Smooth muscle cell (in vitro differentiated cells): ENCODE results near the gene IL1RAP. TPM values are rescaled to one million over a fixed set of nuclear protein-coding genes. Genes with fewer than 3 reads are reported as not detected.

Source experiments
- DNase-seq: peaks from one replicate; lab custom pipeline; 2025; ENCODE audit not compliant: unreplicated experiment; lab: John Stamatoyannopoulos, UW
- H2AFZ ChIP-seq: fragments of 200-600 bp; sonication (generic); 2 replicates; pipeline ENCODE4 v1.6.0; 2016; ENCODE audit warnings: antibody characterized with exemption, low read depth, mild to moderate bottlenecking
- H3F3A ChIP-seq: fragments of 200-600 bp; sonication (generic); 2 replicates; pipeline ENCODE4 v1.6.0; 2017; ENCODE audit warnings: antibody characterized with exemption, low read depth
- H3K27ac ChIP-seq: fragments of 200-600 bp; sonication (generic); 2 replicates; pipeline ENCODE4 v1.5.1; 2016; ENCODE audit warnings: low read depth, mild to moderate bottlenecking
- H3K27me3 ChIP-seq: fragments of 200-600 bp; sonication (generic); 2 replicates; pipeline ENCODE4 v1.6.1; 2016; ENCODE audit warnings: low read depth, mild to moderate bottlenecking
- H3K36me3 ChIP-seq: fragments of 200-600 bp; sonication (generic); 2 replicates; pipeline ENCODE4 v1.5.1; 2016; ENCODE audit warnings: low read depth
- H3K4me1 ChIP-seq: fragments of 200-600 bp; sonication (generic); 2 replicates; pipeline ENCODE4 v1.5.1; 2016; ENCODE audit warnings: low read depth
- H3K4me2 ChIP-seq: fragments of 200-600 bp; sonication (generic); 2 replicates; pipeline ENCODE4 v1.6.0; 2016; ENCODE audit warnings: mild to moderate bottlenecking
- H3K4me3 ChIP-seq: fragments of 200-600 bp; sonication (generic); 2 replicates; pipeline ENCODE4 v1.5.1; 2016; ENCODE audit warnings: mild to moderate bottlenecking
- H3K79me2 ChIP-seq: fragments of 200-600 bp; sonication (generic); 2 replicates; pipeline ENCODE4 v1.6.0; 2016; ENCODE audit warnings: low read depth, mild to moderate bottlenecking
- H3K9ac ChIP-seq: fragments of 200-600 bp; sonication (generic); 2 replicates; pipeline ENCODE4 v1.6.0; 2016; ENCODE audit warnings: low read depth
- H3K9me3 ChIP-seq: fragments of 200-600 bp; sonication (generic); replicated peaks from 2 replicates; pipeline ENCODE4 v1.5.1; 2016; ENCODE audit warnings: low read depth
- H4K20me1 ChIP-seq: fragments of 200-600 bp; sonication (generic); 2 replicates; pipeline ENCODE4 v1.6.0; 2016; ENCODE audit warnings: low read depth
- WGBS: methylation state at CpG from one replicate; pipeline ENCODE4 v1.1.7; 2016; ENCODE audit warnings: low lambda C conversion rate; 5-methylcytosine and 5-hydroxymethylcytosine counted together
- polyA plus RNA-seq: library from polyadenylated mRNA; unstranded; fragments of >200 nt; fragmentation: Nextera tagmentation; extraction: Ambion mirVana; gene quantifications from 2 replicates; pipeline ENCODE4 v1.2.1, GENCODE V29; 2016
- total RNA-seq: library from RNA; depleted of rRNA; stranded (reverse); fragments of >200 nt; gene quantifications from 2 replicates; pipeline ENCODE4 v1.2.3, GENCODE V29; 2014
- TF ChIP-seq, protein P1 (sequence below): fragments of 200-600 bp; sonication (generic); IDR thresholded peaks from 2 replicates; pipeline ENCODE4 v1.5.1; 2017; ENCODE audit warnings: borderline replicate concordance, mild to moderate bottlenecking, antibody characterized with exemption; ENCODE audit not compliant: insufficient read depth, poor library complexity, severe bottlenecking

The IL1RAP gene
- total and polyA plus RNA-seq, 2 experiments from 2014 or later: 13.5 to 49.1 TPM

DNA sequence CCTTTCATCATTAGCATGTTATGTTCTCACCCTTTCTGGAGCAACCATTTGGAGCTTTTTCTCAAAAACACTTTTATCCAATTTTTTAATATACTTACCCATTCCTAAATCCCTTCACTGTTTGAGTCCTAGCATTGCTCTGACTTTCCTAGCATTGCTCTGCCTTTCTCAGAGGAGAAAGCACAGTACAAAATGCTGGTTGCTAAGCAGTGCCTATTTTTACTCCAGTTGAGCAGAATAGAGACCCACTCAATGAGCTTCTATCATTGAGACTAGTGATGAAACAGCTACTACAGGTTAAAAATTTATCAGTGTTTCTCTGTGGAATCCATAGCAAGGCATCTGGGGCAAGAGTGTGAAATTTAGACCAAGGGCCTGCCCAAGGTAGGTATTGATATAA lies 21.8 kb upstream of the IL1RAP start:
- Histone ChIP-seq H3K27me3 (no peaks in the 10 kb centered on the region), H2AFZ (no peak overlapping the region), H3K36me3 (no peaks in the 10 kb centered on the region), H3K9me3 (no peaks in the 10 kb centered on the region), H3K4me1 (no peaks in the 10 kb centered on the region), H3K4me3 (no peak overlapping the region), H4K20me1 (no peaks in the 10 kb centered on the region), H3K4me2 (no peak overlapping the region), H3K27ac (no peak overlapping the region), H3K9ac (no peak overlapping the region), H3F3A (no peaks in the 10 kb centered on the region), H3K79me2 (no peaks in the 10 kb centered on the region)
- no peak for DNase-seq
- TF ChIP-seq, protein P1, sequence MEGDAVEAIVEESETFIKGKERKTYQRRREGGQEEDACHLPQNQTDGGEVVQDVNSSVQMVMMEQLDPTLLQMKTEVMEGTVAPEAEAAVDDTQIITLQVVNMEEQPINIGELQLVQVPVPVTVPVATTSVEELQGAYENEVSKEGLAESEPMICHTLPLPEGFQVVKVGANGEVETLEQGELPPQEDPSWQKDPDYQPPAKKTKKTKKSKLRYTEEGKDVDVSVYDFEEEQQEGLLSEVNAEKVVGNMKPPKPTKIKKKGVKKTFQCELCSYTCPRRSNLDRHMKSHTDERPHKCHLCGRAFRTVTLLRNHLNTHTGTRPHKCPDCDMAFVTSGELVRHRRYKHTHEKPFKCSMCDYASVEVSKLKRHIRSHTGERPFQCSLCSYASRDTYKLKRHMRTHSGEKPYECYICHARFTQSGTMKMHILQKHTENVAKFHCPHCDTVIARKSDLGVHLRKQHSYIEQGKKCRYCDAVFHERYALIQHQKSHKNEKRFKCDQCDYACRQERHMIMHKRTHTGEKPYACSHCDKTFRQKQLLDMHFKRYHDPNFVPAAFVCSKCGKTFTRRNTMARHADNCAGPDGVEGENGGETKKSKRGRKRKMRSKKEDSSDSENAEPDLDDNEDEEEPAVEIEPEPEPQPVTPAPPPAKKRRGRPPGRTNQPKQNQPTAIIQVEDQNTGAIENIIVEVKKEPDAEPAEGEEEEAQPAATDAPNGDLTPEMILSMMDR: no peak

DNA sequence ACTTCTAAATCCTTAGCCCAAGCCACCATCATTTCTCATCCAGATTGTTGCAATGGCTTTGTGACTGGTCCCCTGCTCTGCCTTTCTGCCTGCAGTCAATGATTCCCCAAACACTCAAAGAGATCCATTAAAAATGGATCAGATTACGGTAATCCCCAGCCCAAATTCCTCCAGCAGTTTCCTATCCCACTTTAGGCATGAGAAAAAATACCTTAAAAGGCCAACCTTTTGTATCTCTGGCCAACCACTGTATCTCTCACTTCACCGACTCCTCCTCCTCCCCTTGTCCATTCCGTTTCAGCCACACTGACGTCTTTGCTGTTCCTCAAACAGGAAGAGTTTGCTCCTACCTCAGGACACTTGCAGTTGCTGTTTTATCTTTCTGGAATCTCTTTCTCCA lies 20.9 kb upstream of the IL1RAP start:
- Histone ChIP-seq H3K27me3 (no peaks in the 10 kb centered on the region), H3K4me3 (no peak overlapping the region), H3K79me2 (no peaks in the 10 kb centered on the region), H4K20me1 (no peaks in the 10 kb centered on the region), H3K9ac (no peak overlapping the region), H3K9me3 (no peaks in the 10 kb centered on the region), H3K36me3 (no peaks in the 10 kb centered on the region), H3K27ac (no peak overlapping the region), H2AFZ (no peak overlapping the region), H3F3A (no peaks in the 10 kb centered on the region), H3K4me2 (no peak overlapping the region), H3K4me1 (no peaks in the 10 kb centered on the region)
- DNase-seq: no peak
- TF ChIP-seq, protein P1: no peak
- 71% methylated on average over 4 of the region's 4 CpGs for WGBS

DNA sequence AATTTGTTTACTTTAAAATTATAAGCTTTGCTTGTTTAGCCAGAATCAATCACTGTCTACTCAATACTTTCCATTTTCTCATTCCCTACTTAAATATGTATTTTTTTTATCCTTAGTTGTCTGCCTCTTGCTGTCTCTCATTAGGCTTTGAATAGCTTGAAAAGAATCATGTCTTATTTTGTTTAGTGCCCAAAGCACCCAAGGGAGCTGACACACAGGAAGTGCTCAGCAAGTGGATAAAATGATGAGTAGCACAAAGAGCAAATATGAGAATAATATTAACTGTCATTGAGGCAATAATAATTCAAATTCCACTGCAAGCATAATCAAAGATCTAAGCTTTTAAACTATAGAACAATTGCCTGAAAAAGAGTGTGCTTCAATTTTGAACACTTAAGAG lies 19.0 kb upstream of the IL1RAP start:
- Histone ChIP-seq H4K20me1 (no peaks in the 10 kb centered on the region), H3K4me1 (no peaks in the 10 kb centered on the region), H3K27ac (no peak overlapping the region), H3K9ac (no peak overlapping the region), H3K27me3 (no peaks in the 10 kb centered on the region), H3K4me3 (no peak overlapping the region), H3K36me3 (no peaks in the 10 kb centered on the region), H3F3A (no peaks in the 10 kb centered on the region), H3K79me2 (no peaks in the 10 kb centered on the region), H3K9me3 (no peaks in the 10 kb centered on the region), H3K4me2 (no peak overlapping the region), H2AFZ (no peak overlapping the region)
- TF ChIP-seq, protein P1: no peak
- no peak for DNase-seq

DNA sequence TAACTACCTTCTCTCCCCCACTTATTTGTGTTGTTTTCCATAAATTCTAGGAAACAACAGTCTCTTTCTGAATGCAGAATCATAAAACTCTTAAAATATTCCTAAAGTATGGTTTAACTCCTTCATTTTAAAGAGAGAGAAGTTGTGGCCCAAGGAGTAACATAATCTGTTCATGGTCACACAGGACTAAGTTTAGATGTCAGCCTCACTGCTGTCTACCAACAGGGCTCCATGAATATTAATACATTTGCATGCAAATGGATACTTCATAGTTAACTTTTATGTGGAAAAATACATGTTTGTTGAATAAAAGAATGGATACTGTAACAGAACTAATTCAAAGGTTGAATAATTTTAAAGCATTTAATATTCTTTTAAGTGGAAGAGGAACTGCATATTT lies 18.5 kb upstream of the IL1RAP start:
- Histone ChIP-seq H3K4me3 (no peak overlapping the region), H3K4me1 (no peaks in the 10 kb centered on the region), H3K27ac (no peak overlapping the region), H4K20me1 (no peaks in the 10 kb centered on the region), H3K9ac (no peak overlapping the region), H2AFZ (no peak overlapping the region), H3F3A (no peaks in the 10 kb centered on the region), H3K9me3 (no peaks in the 10 kb centered on the region), H3K79me2 (no peaks in the 10 kb centered on the region), H3K36me3 (no peaks in the 10 kb centered on the region), H3K4me2 (no peak overlapping the region), H3K27me3 (no peaks in the 10 kb centered on the region)
- TF ChIP-seq, protein P1: no peak
- no peak for DNase-seq
